Right atrium auricular region (tissue), 2 donors: ENCODE measurements around the gene HTR3C. TPM values are rescaled to one million over a fixed set of nuclear protein-coding genes. Genes with fewer than 3 reads are reported as not detected.

Experiments
- DNase-seq: peaks from one replicate; pipeline ENCODE4 v3.0.0-alpha.2; 2019; ENCODE audit warnings: low spot score
- H3K27ac ChIP-seq, 2 donors: fragments of 200-600 bp; sonication (generic); 1 replicate in 1 of 2; 2 replicates in 1 of 2; pipeline ENCODE4 v1.5.1; 2016 to 2019
- H3K27me3 ChIP-seq, 2 donors: fragments of 200-600 bp; sonication (generic); one replicate each; pipeline versions ENCODE4 v1.5.1 to v1.6.0; 2017 to 2019
- H3K36me3 ChIP-seq: fragments of 200-600 bp; sonication (generic); one replicate; pipeline ENCODE4 v1.5.1; 2016
- H3K4me1 ChIP-seq, 2 donors: fragments of 200-600 bp; sonication (generic); one replicate each; pipeline versions ENCODE4 v1.5.1 to v1.6.0; 2017 to 2019
- H3K4me3 ChIP-seq, 2 donors: fragments of 200-600 bp; sonication (generic); 1 replicate in 1 of 2; 2 replicates in 1 of 2; pipeline ENCODE4 v1.5.1; 2017 to 2019; ENCODE audit warnings: mild to moderate bottlenecking in 1 of 2, moderate library complexity in 1 of 2
- H3K9me3 ChIP-seq, 2 donors: fragments of 200-600 bp; sonication (generic); one replicate each; pipeline ENCODE4 v1.5.1; 2019
- CTCF ChIP-seq, 2 donors: fragments of 200-600 bp; sonication (generic); IDR thresholded peaks; one replicate each; pipeline ENCODE4 v1.5.1; 2019; ENCODE audit warnings: antibody characterized with exemption in 2 of 2
- total RNA-seq, 2 donors: library from RNA; depleted of rRNA; stranded (reverse); fragments of >200 nt; gene quantifications; one replicate each; pipeline ENCODE4 v1.1.0, GENCODE V29; 2016

Gene HTR3C
- total RNA-seq, 2 donors from 2014 or later: not detected

GRCh38 chr3:184008161-184008560 is 44.7 kb upstream of the HTR3C start:
- Histone ChIP-seq H3K27ac (no peak overlapping the region), H3K4me3 (no peak overlapping the region), H3K9me3 (no peaks in the 10 kb centered on the region), H3K27me3 (no peaks in the 10 kb centered on the region), H3K4me1 (peaks cover 0 to 36% of the 10 kb centered on the region in 2 donors), H3K36me3 (peaks cover 27% of the 10 kb centered on the region)
- TF ChIP-seq CTCF (IDR thresholded peaks at IDR 0.05): no peak
- no peak for DNase-seq

- Histone ChIP-seq H3K4me1 (peaks cover 0 to 12% of the 10 kb centered on the region in 2 donors), H3K4me3 (no peak overlapping the region), H3K27me3 (no peaks in the 10 kb centered on the region), H3K27ac (no peak overlapping the region), H3K9me3 (no peaks in the 10 kb centered on the region), H3K36me3 (peaks cover 37% of the 10 kb centered on the region)
- no peak for TF ChIP-seq CTCF (IDR thresholded peaks at IDR 0.05)
- no peak for DNase-seq
Observed at GRCh38 chr3:184011230-184011876, 41.5 kb upstream of the HTR3C start.

- Histone ChIP-seq H3K9me3 (no peaks in the 10 kb centered on the region), H3K27me3 (no peaks in the 10 kb centered on the region), H3K4me3 (no peak overlapping the region), H3K4me1 (peaks cover 0 to 16% of the 10 kb centered on the region in 2 donors), H3K36me3 (peaks cover 37% of the 10 kb centered on the region), H3K27ac (no peak overlapping the region)
- no peak for TF ChIP-seq CTCF (IDR thresholded peaks at IDR 0.05)
- DNase-seq: no peak
Observed at GRCh38 chr3:184011937-184012889, 40.6 kb upstream of the HTR3C start.

- peak overlapping the region; percentile 94 for H3K27ac ChIP-seq
- peaks cover 19% of the 10 kb centered on the region for H3K36me3 ChIP-seq
- TF ChIP-seq CTCF (IDR thresholded peaks at IDR 0.05): no peak
- no peaks in the 10 kb centered on the region for H3K9me3 ChIP-seq
- H3K27me3 ChIP-seq: no peaks in the 10 kb centered on the region
- no peak for DNase-seq
- H3K4me3 ChIP-seq: peak overlapping the region; percentile 17 to 33
- peaks cover 0 to 17% of the 10 kb centered on the region in 2 donors for H3K4me1 ChIP-seq
Observed at GRCh38 chr3:184015381-184016019, 37.3 kb upstream of the HTR3C start.

GRCh38 chr3:184016169-184016570 is 36.7 kb upstream of the HTR3C start:
- TF ChIP-seq CTCF (IDR thresholded peaks at IDR 0.05): no peak
- peaks cover 0 to 17% of the 10 kb centered on the region in 2 donors for H3K4me1 ChIP-seq
- H3K4me3 ChIP-seq: peak overlapping the region; percentile 17 to 33

More at GRCh38 chr3:184016169-184016570, 36.7 kb upstream of the HTR3C start:
- no peaks in the 10 kb centered on the region for H3K9me3 ChIP-seq
- H3K27me3 ChIP-seq: no peaks in the 10 kb centered on the region
- peaks cover 17% of the 10 kb centered on the region for H3K36me3 ChIP-seq
- no peak for DNase-seq
- H3K27ac ChIP-seq: peak overlapping the region; percentile 94
